ENCODE measurements around the gene TOR1A. TPM values are rescaled to one million over a fixed set of nuclear protein-coding genes. Genes with fewer than 3 reads are reported as not detected.

Gene TOR1A
- total RNA-seq, 1 experiment from 2014 or later = 40.4 TPM

GRCh38 chr9:129854588-129855110, 30.7 kb upstream of the TOR1A start:
- POLR2A ChIA-PET = no interaction called here
- Mint-ChIP-seq H3K27me3 (ENCODE audit: insufficient read depth, unreplicated experiment) (no peaks in the 10 kb centered on the region), H3K4me1 (ENCODE audit: insufficient read depth, unreplicated experiment) (no peaks in the 10 kb centered on the region), H3K9me3 (ENCODE audit: unreplicated experiment) (no peaks in the 10 kb centered on the region), H3K4me3 (ENCODE audit: unreplicated experiment) (no peak overlapping the region), H3K36me3 (ENCODE audit: insufficient read depth, unreplicated experiment) (peaks cover 30% of the 10 kb centered on the region), H3K27ac (ENCODE audit: low read depth, unreplicated experiment) (no peak overlapping the region)
- TF ChIP-seq CTCF (IDR thresholded peaks at IDR 0.05; ENCODE audit: unreplicated experiment) = no peak
- CTCF ChIA-PET = interaction anchor here (0.9 kb wide), 1 partner anchor 13 kb away, joined by 3 read pairs; no protein-coding TSS in a partner anchor
- DNase-seq (ENCODE audit: unreplicated experiment) = no peak
- BruUV-seq (replicated peaks) = no TSS peak
- intact Hi-C loops (cut with micrococcal nuclease) = no loop called here

- TF ChIP-seq CTCF (IDR thresholded peaks at IDR 0.05; ENCODE audit: unreplicated experiment) = no peak
- H3K4me3 Mint-ChIP-seq (ENCODE audit: unreplicated experiment) = no peak overlapping the region
- DNase-seq (ENCODE audit: unreplicated experiment) = no peak
- H3K4me1 Mint-ChIP-seq (ENCODE audit: insufficient read depth, unreplicated experiment) = no peaks in the 10 kb centered on the region
- H3K36me3 Mint-ChIP-seq (ENCODE audit: insufficient read depth, unreplicated experiment) = peaks cover 30% of the 10 kb centered on the region
- intact Hi-C loops (cut with micrococcal nuclease) = no loop called here
- POLR2A ChIA-PET = interaction anchor here (1.5 kb wide), 1 partner anchor 10 kb away, joined by 5 read pairs; no protein-coding TSS in a partner anchor
- CTCF ChIA-PET = no interaction called here
- no peaks in the 10 kb centered on the region for H3K9me3 Mint-ChIP-seq (ENCODE audit: unreplicated experiment)
- BruUV-seq (replicated peaks) = no TSS peak
- no peaks in the 10 kb centered on the region for H3K27me3 Mint-ChIP-seq (ENCODE audit: insufficient read depth, unreplicated experiment)
- H3K27ac Mint-ChIP-seq (ENCODE audit: low read depth, unreplicated experiment) = no peak overlapping the region
Observed at GRCh38 chr9:129853614-129854013, 29.7 kb upstream of the TOR1A start.

GRCh38 chr9:129852579-129852978, 28.6 kb upstream of the TOR1A start:
- DNase-seq (ENCODE audit: unreplicated experiment) = no peak
- ChIA-PET POLR2A (interaction anchor here (1.5 kb wide), 1 partner anchor 9 kb away, joined by 5 read pairs; no protein-coding TSS in a partner anchor), CTCF (interaction anchor here (0.6 kb wide), 1 partner anchor 34 kb away, joined by 3 read pairs; no protein-coding TSS in a partner anchor)
- intact Hi-C loops (cut with micrococcal nuclease) = no loop called here
- Mint-ChIP-seq H3K4me3 (ENCODE audit: unreplicated experiment) (no peak overlapping the region), H3K27me3 (ENCODE audit: insufficient read depth, unreplicated experiment) (no peaks in the 10 kb centered on the region), H3K27ac (ENCODE audit: low read depth, unreplicated experiment) (no peak overlapping the region), H3K9me3 (ENCODE audit: unreplicated experiment) (no peaks in the 10 kb centered on the region), H3K36me3 (ENCODE audit: insufficient read depth, unreplicated experiment) (peaks cover 25% of the 10 kb centered on the region), H3K4me1 (ENCODE audit: insufficient read depth, unreplicated experiment) (no peaks in the 10 kb centered on the region)
- no TSS peak for BruUV-seq (replicated peaks)
- TF ChIP-seq CTCF (IDR thresholded peaks at IDR 0.05; ENCODE audit: unreplicated experiment) = no peak

GRCh38 chr9:129851821-129852220, 27.9 kb upstream of the TOR1A start:
- intact Hi-C loops (cut with micrococcal nuclease) = no loop called here
- Mint-ChIP-seq H3K4me3 (ENCODE audit: unreplicated experiment) (no peak overlapping the region), H3K4me1 (ENCODE audit: insufficient read depth, unreplicated experiment) (no peaks in the 10 kb centered on the region), H3K9me3 (ENCODE audit: unreplicated experiment) (no peaks in the 10 kb centered on the region), H3K36me3 (ENCODE audit: insufficient read depth, unreplicated experiment) (peaks cover 25% of the 10 kb centered on the region), H3K27ac (ENCODE audit: low read depth, unreplicated experiment) (no peak overlapping the region), H3K27me3 (ENCODE audit: insufficient read depth, unreplicated experiment) (no peaks in the 10 kb centered on the region)
- DNase-seq (ENCODE audit: unreplicated experiment) = no peak
- TF ChIP-seq CTCF (IDR thresholded peaks at IDR 0.05; ENCODE audit: unreplicated experiment) = no peak
- ChIA-PET POLR2A (no interaction called here), CTCF (interaction anchor here (0.5 kb wide), 1 partner anchor 587 kb away, joined by 4 read pairs; no protein-coding TSS in a partner anchor)
- no TSS peak for BruUV-seq (replicated peaks)
